GM18951 (cell line): Measurements from ENCODE around the gene UQCRC1.

Experiments
- POLR2A ChIP-seq: IDR thresholded peaks from 4 replicates; pipeline ENCODE4 v1.6.1; 2011; ENCODE audit warnings: mild to moderate bottlenecking; ENCODE audit not compliant: insufficient read length, insufficient read depth; ENCODE audit errors: extremely low read depth
- in situ Hi-C: fragments of 300-500 bp; cut with MboI; formaldehyde crosslinking; loops from one replicate; pipeline ENCODE4 v1.12.0; 2022; ENCODE audit warnings: low sequenced_read_pairs, mixed read lengths, inconsistent platforms; ENCODE audit not compliant: unreplicated experiment

The UQCRC1 gene

GRCh38 chr3:48599077-48599501 is 10.4 kb downstream of the UQCRC1 start:
- TF ChIP-seq POLR2A: no peak
- in situ Hi-C loops: no loop called here

DNA sequence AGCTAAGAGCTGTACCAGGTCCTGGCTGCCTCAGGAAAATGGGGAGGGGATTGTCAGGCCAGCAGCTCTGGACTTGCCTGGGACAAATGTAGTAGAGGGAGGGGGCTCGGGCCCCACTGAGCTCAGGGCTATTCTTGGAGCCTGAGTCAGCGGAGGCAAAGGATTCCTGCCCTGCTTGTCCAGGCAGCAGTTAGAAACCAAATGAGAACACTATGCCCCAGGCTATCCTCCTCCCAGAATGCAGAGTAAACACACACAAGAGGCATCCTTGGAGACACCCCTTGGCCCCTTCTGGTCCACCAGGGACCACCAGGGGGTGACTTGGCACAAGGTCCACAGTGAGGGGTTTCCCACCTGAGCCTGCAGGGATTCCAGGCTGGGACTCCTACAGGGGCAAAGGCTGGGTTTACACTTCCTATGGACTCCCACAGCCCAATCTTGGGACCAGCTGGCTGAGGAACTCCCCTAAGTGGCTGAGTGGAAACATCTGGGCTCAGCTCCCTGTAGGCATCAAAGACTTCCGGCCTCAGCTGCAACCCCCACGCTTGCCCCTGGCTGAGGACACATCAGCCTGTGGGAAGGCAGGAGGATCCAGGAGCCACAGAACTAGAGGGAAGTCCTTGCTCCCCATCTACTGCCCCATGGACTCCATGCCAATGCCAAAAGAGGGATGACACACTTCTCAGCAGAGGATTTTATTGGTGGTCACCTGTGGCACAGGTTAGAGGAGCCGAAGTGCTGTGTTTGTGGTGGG is 10.9 kb downstream of the UQCRC1 start:
- no peak for TF ChIP-seq POLR2A
- in situ Hi-C loops: no loop called here

DNA sequence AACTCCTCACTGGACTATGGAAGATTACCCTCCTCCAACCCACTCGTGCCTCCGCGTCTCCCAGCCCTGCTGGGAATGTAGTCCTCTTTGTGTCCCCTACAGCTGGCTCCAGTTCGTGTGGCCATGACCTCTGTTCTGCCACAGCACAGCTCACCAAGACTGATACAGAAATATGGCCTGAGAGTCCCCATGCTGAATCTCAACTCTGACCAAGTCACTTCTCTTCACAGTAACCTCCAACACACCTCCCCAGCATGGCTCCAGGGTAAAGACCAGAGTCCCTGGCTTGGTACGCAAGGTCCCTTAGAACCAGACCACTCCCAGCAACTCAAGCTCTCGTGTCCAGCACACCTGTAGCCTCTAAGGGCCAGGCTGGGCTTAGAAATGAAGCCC is 12.0 kb downstream of the UQCRC1 start:
- in situ Hi-C loops: no loop called here
- TF ChIP-seq POLR2A: no peak

DNA sequence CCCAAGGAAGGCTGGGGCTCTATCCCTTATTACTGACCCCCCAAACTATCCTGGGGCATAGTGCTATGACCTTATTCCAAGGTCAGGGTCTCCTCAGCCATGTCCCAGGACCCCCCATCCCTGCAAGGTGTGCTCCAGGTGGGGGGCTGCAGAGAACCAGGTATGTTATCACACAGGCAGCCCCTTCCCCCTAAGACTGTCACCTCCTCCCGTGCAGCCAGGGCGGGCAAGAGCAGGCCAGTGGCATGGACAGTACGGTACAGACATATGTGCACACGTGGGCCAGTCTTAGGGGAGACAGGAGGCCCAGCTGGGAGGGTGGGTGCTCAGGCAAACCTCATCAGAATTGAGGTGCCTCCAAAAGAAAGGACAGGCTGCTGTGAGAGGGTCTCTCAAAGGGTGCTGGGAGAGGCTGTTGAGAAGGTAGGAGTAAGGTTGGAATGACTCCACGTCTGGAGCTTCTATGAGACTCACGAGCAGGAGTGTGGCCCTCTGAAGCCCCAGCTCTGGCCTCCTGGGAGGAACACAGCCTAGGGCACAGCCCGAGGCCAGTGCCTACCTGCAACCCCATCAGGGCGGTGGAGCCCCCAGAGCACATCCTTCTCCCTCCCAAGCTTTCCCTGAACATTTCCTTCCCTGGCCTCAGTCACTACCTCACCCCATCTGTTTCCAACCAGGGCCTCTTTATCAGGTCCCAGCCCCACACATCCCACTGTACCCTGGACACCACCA is 12.6 kb downstream of the UQCRC1 start:
- in situ Hi-C loops: no loop called here
- no peak for TF ChIP-seq POLR2A

DNA sequence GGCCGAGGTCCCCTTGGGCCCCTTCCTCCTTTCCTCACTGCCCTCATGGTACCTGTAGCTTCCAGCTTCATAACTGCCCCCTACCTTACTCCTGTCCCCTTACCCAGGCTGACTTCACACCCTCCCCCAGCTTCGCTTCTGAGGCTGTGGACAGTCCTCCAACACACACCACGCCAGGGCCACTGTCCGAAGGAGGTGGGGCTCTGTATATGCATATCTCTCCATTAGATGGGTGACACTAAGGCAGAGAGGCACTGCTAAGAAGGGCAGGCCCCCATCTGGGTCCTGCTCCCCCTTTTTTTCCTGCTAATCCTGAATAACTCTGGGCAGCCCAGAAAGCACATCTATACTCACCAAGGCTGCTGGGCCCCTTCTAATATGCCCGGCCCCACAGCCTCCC is 13.3 kb downstream of the UQCRC1 start:
- in situ Hi-C loops: no loop called here
- no peak for TF ChIP-seq POLR2A

DNA sequence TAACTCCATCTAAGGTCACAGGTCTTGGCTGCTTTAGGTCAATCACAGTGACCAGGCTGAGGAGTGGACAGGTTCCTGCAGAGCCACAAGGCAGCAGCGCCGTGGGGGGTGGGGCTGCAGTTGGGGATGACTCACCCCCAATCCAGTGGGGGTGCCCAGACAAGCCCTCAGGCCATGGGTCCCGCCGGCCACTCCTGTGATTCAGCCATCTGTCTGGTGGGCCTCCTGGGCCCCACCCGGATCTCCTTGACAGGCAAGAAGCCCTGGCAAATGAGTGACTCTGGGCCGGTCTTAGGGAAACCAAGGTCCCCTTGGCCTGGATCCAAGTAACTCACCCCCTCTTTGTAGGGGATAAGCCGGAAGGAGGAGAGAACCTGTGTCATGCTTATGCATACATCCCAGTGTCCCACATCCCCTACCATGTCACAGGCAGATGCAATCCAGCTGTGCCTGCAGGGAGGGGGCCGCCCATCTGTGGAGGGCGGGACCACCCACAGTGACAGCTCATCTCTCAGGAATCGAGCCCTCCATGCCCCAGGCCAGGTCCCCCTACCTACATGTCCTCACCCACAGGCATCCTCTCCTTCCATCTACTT is 13.8 kb downstream of the UQCRC1 start:
- in situ Hi-C loops: no loop called here
- TF ChIP-seq POLR2A: no peak

- in situ Hi-C loops: no loop called here
- TF ChIP-seq POLR2A: no peak
Observed at GRCh38 chr3:48595075-48595525, 14.3 kb downstream of the UQCRC1 start, which contains the start of gene COL7A1. COL7A1 (minus strand) TSS chr3:48595329; CDS start chr3:48595159, 170 bp downstream.

DNA sequence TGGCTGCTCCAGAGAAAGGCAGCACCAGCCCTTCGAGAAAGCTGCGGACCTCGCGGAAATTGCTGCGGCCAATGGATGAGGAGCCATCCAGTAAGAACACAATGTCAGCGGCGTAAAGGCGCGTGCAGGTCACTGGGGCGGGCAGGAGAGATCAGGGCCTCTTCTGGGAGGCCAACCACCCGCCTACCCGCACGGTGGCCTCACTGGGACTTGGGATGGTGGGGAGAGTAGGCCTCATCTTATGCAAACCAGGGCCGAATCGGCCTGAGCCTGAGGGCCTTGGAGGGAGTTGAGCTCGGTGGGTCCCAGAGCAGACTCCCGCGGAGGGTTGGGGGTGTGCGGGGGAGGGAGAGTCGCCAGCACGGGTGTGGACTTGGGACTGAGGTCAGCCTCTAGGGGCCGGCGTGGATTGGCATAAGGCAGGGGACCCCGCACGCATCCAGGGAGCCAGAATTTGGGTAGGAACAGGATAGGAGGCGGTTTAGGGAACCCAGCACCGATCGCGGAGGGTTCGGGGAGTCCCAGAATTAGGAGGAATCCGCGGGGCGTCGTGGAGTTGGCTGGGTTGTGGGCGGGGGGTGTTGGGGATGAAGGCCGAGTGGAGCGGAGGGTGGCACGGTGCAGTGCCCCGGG is 14.9 kb downstream of the UQCRC1 start:
- in situ Hi-C loops: no loop called here
- TF ChIP-seq POLR2A: no peak

- in situ Hi-C loops: no loop called here
Observed at GRCh38 chr3:48593337-48593736, 16.1 kb downstream of the UQCRC1 start.

DNA sequence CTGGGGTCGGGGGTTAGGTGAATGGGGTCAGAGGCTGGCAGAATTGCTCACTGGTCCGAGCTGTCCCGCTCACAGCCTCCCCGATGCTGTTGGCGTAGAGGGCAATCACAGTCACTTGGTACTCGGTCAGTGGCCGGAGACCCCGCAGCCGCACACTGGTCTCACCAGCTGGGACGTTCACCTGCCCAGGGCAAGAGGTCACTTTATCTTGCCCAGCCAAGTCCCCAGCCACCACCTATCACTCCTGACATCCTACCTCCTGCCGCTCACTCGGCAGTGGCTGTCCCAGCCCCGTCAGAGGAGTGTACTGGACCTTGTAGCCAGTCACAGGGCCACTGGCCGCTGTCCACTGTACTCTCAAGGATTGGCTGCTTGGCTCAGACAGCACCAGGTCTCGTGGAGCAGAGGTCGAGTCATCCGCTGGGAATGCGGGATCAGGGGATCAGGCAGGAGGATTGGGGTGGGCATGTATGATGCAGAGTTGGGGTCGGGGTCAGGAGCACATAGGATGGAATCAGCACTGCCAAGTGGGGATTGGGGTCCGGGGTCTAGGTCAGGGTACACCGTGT is 16.8 kb downstream of the UQCRC1 start:
- in situ Hi-C loops: no loop called here
- TF ChIP-seq POLR2A: no peak

More at GRCh38 chr3:48593337-48593736, 16.1 kb downstream of the UQCRC1 start:
- no peak for TF ChIP-seq POLR2A

DNA sequence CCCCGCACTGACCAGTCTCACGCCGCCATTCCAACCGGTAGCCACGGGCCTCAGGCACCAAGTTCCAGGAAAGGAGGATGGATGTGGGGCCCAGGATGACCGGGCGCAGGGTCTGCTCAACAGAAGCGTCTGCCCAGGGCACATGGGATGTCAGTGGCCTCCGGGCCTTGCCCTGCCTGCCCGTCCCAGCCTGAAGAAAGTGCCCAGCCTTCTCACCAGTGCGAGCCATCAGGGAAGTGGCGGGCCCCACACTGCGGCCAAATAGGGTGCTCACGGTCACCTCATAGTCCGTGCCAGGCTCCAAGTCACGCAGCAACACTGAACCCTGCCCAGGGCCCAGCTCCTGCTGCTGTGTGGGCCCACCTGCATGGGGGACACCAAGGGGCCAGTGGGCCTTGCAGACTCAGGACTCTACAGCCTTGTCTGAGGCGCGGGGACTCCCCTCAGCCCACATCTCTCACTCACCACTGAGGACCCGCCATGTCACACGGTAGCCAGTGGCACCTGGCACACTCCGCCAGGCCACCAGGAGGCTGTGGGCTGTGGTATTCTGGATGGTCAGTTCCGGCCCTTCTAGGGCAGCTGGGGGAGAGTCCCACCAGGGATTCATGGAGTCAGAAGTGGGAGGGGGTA is 17.4 kb downstream of the UQCRC1 start:
- in situ Hi-C loops: no loop called here
- TF ChIP-seq POLR2A: no peak

- TF ChIP-seq POLR2A: no peak
- in situ Hi-C loops: no loop called here
Observed at GRCh38 chr3:48591436-48591835, 18.0 kb downstream of the UQCRC1 start.
